Measurements from ENCODE around the gene FUT8. TPM values are rescaled to one million over a fixed set of nuclear protein-coding genes. Genes with fewer than 3 reads are reported as not detected.

The FUT8 gene
- total RNA-seq, 1 experiment from 2014 or later: 42.3 TPM

DNA sequence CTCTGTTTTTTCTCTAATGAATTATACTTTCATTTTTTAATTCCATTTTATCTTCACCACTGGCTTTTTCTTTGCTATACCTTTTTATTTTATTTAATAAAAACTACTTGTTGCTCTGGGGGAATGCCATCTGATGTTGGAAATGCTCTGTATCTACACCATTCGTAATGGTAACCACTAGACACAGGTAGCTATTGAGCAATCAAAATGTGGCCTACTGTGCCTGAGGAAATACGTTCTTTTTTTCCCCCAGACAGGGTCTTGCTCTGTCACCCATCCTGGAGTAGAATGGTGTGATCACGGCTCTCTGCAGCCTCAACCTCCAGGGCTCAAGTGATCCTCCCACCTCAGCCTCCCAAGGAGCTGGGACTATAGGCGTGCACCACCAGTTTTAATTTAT, 140.2 kb downstream of the FUT8 start:
- no TSS peak for BruUV-seq (replicated peaks)
- intact Hi-C loops (cut with micrococcal nuclease): no loop called here

DNA sequence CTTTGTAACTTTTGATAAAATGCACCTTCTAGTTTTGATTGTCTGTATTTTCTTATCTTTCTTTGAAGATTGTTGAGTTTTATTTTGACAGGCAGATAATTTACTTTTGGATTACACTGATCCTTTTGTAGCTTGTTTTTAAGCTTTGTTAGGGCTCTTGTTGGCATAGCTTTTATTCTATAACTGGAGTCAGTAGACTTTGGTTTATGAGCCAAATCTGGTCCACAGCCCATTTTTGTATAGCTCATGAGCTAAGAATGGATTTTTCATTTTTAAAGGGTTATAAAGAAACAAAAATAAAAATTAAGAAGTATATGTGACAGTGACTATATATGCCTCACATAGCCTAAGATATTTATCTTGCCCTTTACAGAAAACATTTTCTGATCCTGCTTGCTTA, 142.3 kb downstream of the FUT8 start:
- H3K9me3 ChIP-seq (ENCODE audit: control insufficient read depth in 1 of 2, insufficient read depth in 1 of 2, low read depth in 1 of 2, low read length in 2 of 2): no peaks in the 10 kb centered on the region
- no peaks in the 10 kb centered on the region for H4K20me1 ChIP-seq (ENCODE audit: insufficient read depth)
- DNase-seq (ENCODE audit: low read depth, low spot score): no peak
- H3K4me2 ChIP-seq (ENCODE audit: low read length): no peak overlapping the region
- no peaks in the 10 kb centered on the region for H3K36me3 ChIP-seq (ENCODE audit: control insufficient read depth in 1 of 2, insufficient read depth in 2 of 2, low read length in 2 of 2)
- H3K9me2 ChIP-seq (ENCODE audit: insufficient read depth): no peaks in the 10 kb centered on the region
- no peak overlapping the region for H3K9ac ChIP-seq (ENCODE audit: low read length)
- TF ChIP-seq FOSL1 (IDR thresholded peaks at IDR 0.05; ENCODE audit: low read depth) (no peak), EZH2 (IDR thresholded peaks at IDR 0.05) (no peak)
- intact Hi-C loops (cut with micrococcal nuclease): no loop called here
- no TSS peak for BruUV-seq (replicated peaks)
- no peak overlapping the region for H2AFZ ChIP-seq (ENCODE audit: low read depth, low read length, poor library complexity, severe bottlenecking)
- no peaks in the 10 kb centered on the region for H3K27me3 ChIP-seq (ENCODE audit: insufficient read depth, low read length)
- H3K79me2 ChIP-seq (ENCODE audit: insufficient read depth, low read length): no peaks in the 10 kb centered on the region
- no peak overlapping the region for H3K4me3 ChIP-seq (replicated peaks in 1 of 2; ENCODE audit: low read depth in 1 of 2, low read length in 2 of 2)
- CTCF ChIA-PET: no interaction called here
- POLR2A ChIA-PET: no interaction called here
- no peak for ATAC-seq
- no peak overlapping the region for H3K27ac ChIP-seq (ENCODE audit: low read depth, low read length)
- RAD21 ChIA-PET (ENCODE audit: low non-redundant PET in 1 of 2, low total read pairs in 2 of 2, uncharacterized antibody in 2 of 2, unreplicated experiment in 2 of 2): no interaction called here
- no peaks in the 10 kb centered on the region for H3K4me1 ChIP-seq (ENCODE audit: control insufficient read depth in 1 of 2, insufficient read depth in 2 of 2, low read length in 2 of 2)

More for the DNA sequence above, 140.2 kb downstream of the FUT8 start:
- no peaks in the 10 kb centered on the region for H3K79me2 ChIP-seq (ENCODE audit: insufficient read depth, low read length)
- H3K4me3 ChIP-seq (replicated peaks in 1 of 2; ENCODE audit: low read depth in 1 of 2, low read length in 2 of 2): no peak overlapping the region
- H3K9me3 ChIP-seq (ENCODE audit: control insufficient read depth in 1 of 2, insufficient read depth in 1 of 2, low read depth in 1 of 2, low read length in 2 of 2): no peaks in the 10 kb centered on the region
- no peak overlapping the region for H2AFZ ChIP-seq (ENCODE audit: low read depth, low read length, poor library complexity, severe bottlenecking)
- no peaks in the 10 kb centered on the region for H3K4me1 ChIP-seq (ENCODE audit: control insufficient read depth in 1 of 2, insufficient read depth in 2 of 2, low read length in 2 of 2)
- RAD21 ChIA-PET (ENCODE audit: low non-redundant PET in 1 of 2, low total read pairs in 2 of 2, uncharacterized antibody in 2 of 2, unreplicated experiment in 2 of 2): no interaction called here
- H3K9me2 ChIP-seq (ENCODE audit: insufficient read depth): no peaks in the 10 kb centered on the region
- no peak overlapping the region for H3K4me2 ChIP-seq (ENCODE audit: low read length)
- TF ChIP-seq SIN3A (IDR thresholded peaks at IDR 0.05; ENCODE audit: low read depth) (no peak), EZH2 (IDR thresholded peaks at IDR 0.05) (no peak), YY1 (IDR thresholded peaks at IDR 0.05; ENCODE audit: extremely low read depth, insufficient replicate concordance, low read depth, low read length) (no peak), CBX3 (IDR thresholded peaks at IDR 0.05; ENCODE audit: low read depth) (no peak), POLR2A (IDR thresholded peaks at IDR 0.05; ENCODE audit: borderline replicate concordance, extremely low read depth, insufficient read depth, insufficient read length) (no peak), FOSL1 (IDR thresholded peaks at IDR 0.05; ENCODE audit: low read depth) (no peak), EGR1 (IDR thresholded peaks at IDR 0.05; ENCODE audit: low read depth) (no peak), ZFX (IDR thresholded peaks at IDR 0.05) (no peak)
- CTCF ChIA-PET: interaction anchor here (1.0 kb wide), 1 partner anchor 389 kb away, joined by 3 read pairs; no protein-coding TSS in a partner anchor
- no peaks in the 10 kb centered on the region for H3K36me3 ChIP-seq (ENCODE audit: control insufficient read depth in 1 of 2, insufficient read depth in 2 of 2, low read length in 2 of 2)
- DNase-seq (ENCODE audit: low read depth, low spot score) (no peak), ATAC-seq (no peak)
- POLR2A ChIA-PET: no interaction called here
- no peak overlapping the region for H3K9ac ChIP-seq (ENCODE audit: low read length)
- H4K20me1 ChIP-seq (ENCODE audit: insufficient read depth): no peaks in the 10 kb centered on the region
- no peaks in the 10 kb centered on the region for H3K27me3 ChIP-seq (ENCODE audit: insufficient read depth, low read length)
- no peak overlapping the region for H3K27ac ChIP-seq (ENCODE audit: low read depth, low read length)

All from HCT116 (cell line).